HL-60 (cell line): Measurements from ENCODE around the gene CKS2.

ENCODE experiments used
- DNase-seq, 2 experiments: peaks; one replicate each; pipeline ENCODE4 v3.0.0-alpha.2; 2010 to 2020; ENCODE audit warnings: low read depth in 1 of 2, low spot score in 1 of 2
- H3K27ac ChIP-seq: fragments of 250-450 bp; sonication (Bioruptor Pico); replicated peaks from 2 replicates; pipeline ENCODE4 v1.5.1; 2020; ENCODE audit warnings: mild to moderate bottlenecking, moderate library complexity
- H3K27me3 ChIP-seq: fragments of 250-450 bp; sonication (Bioruptor Pico); 2 replicates; pipeline ENCODE4 v1.5.1; 2021; ENCODE audit warnings: mild to moderate bottlenecking, moderate library complexity; ENCODE audit not compliant: insufficient read depth, poor library complexity, severe bottlenecking
- H3K4me3 ChIP-seq: replicated peaks from 2 replicates; pipeline ENCODE4 v1.5.1; 2011; ENCODE audit warnings: mild to moderate bottlenecking, control low read depth, low read length; ENCODE audit not compliant: insufficient read depth
- CTCF ChIP-seq: IDR thresholded peaks from one replicate; pipeline ENCODE4 v1.5.1; 2011; ENCODE audit warnings: low read length, control low read depth, inconsistent platforms; ENCODE audit not compliant: insufficient read depth
- GABPA ChIP-seq: IDR thresholded peaks from 2 replicates; pipeline ENCODE4 v1.6.1; 2012; ENCODE audit warnings: low read depth
- POLR2AphosphoS5 ChIP-seq: IDR thresholded peaks from 2 replicates; pipeline ENCODE4 v1.6.1; 2012; ENCODE audit warnings: low read depth
- REST ChIP-seq: IDR thresholded peaks from 2 replicates; pipeline ENCODE4 v1.6.1; 2012; ENCODE audit warnings: low read depth; ENCODE audit not compliant: insufficient replicate concordance
- SPI1 ChIP-seq: IDR thresholded peaks from 2 replicates; pipeline ENCODE4 v1.6.1; 2012; ENCODE audit warnings: low read depth, mild to moderate bottlenecking, borderline replicate concordance

Gene CKS2

GRCh38 chr9:89360465-89360864 is 49.5 kb downstream of the CKS2 start:
- no peak for DNase-seq
- no peaks in the 10 kb centered on the region for H3K27me3 ChIP-seq
- no peak overlapping the region for H3K27ac ChIP-seq
- no peak overlapping the region for H3K4me3 ChIP-seq
- TF ChIP-seq GABPA (no peak), SPI1 (no peak), POLR2AphosphoS5 (no peak), CTCF (no peak), REST (no peak)

GRCh38 chr9:89361031-89361430 is 50.0 kb downstream of the CKS2 start:
- no peak overlapping the region for H3K4me3 ChIP-seq
- no peaks in the 10 kb centered on the region for H3K27me3 ChIP-seq
- TF ChIP-seq CTCF (no peak), GABPA (no peak), REST (no peak), SPI1 (no peak), POLR2AphosphoS5 (no peak)
- no peak for DNase-seq
- H3K27ac ChIP-seq = no peak overlapping the region

GRCh38 chr9:89361816-89362646 is 51.0 kb downstream of the CKS2 start:
- no peak for DNase-seq
- H3K27ac ChIP-seq = no peak overlapping the region
- TF ChIP-seq REST (no peak), GABPA (no peak)
- no peaks in the 10 kb centered on the region for H3K27me3 ChIP-seq
- H3K4me3 ChIP-seq = no peak overlapping the region
